HepG2 (cell line): Measurements from ENCODE around the gene CLDN7. TPM values are rescaled to one million over a fixed set of nuclear protein-coding genes. Genes with fewer than 3 reads are reported as not detected.

Experiments used
- DBP ChIP-seq: sonication (generic); formaldehyde crosslinking; IDR thresholded peaks from 2 replicates; pipeline ENCODE4 v1.4.0; 2020; ENCODE audit warnings: missing genetic modification reagents; ENCODE audit errors: not compliant biosample characterization
- ELF3 ChIP-seq: IDR thresholded peaks from 2 replicates; pipeline ENCODE4 v1.6.1; 2016; ENCODE audit warnings: missing genetic modification reagents, missing compliant biosample characterization
- LRRFIP1 ChIP-seq: sonication (generic); formaldehyde crosslinking; conservative IDR thresholded peaks from 2 replicates; pipeline ENCODE4 v1.4.0; 2020; ENCODE audit warnings: missing genetic modification reagents
- MZF1 ChIP-seq: sonication (generic); formaldehyde crosslinking; IDR thresholded peaks from 2 replicates; pipeline ENCODE4 v1.8.1; 2023; ENCODE audit warnings: mild to moderate bottlenecking, missing genetic modification reagents, borderline replicate concordance
- NAIF1 ChIP-seq: sonication (generic); formaldehyde crosslinking; IDR thresholded peaks from 2 replicates; pipeline ENCODE4 v1.5.0; 2020; ENCODE audit warnings: mild to moderate bottlenecking, missing genetic modification reagents, borderline replicate concordance
- PRDM10 ChIP-seq: sonication (generic); formaldehyde crosslinking; IDR thresholded peaks from 2 replicates; pipeline ENCODE4 v1.4.0; 2020; ENCODE audit warnings: low read depth, missing genetic modification reagents
- ZBTB40 ChIP-seq, 2 experiments: fragments of 450-650 bp in 1 of 2; sonication (generic) in 1 of 2; formaldehyde crosslinking in 1 of 2; IDR thresholded peaks; 2 replicates each; pipeline versions ENCODE4 v1.6.1 to v1.8.0; 2016 to 2022; ENCODE audit warnings: antibody characterized with exemption in 1 of 2, mild to moderate bottlenecking in 1 of 2, missing genetic modification reagents in 1 of 2
- ZFAT ChIP-seq: sonication (generic); formaldehyde crosslinking; conservative IDR thresholded peaks from 2 replicates; pipeline ENCODE4 v1.8.1; 2023; ENCODE audit warnings: missing genetic modification reagents, inconsistent platforms
- ZNF30 ChIP-seq: sonication (generic); formaldehyde crosslinking; IDR thresholded peaks from 2 replicates; pipeline ENCODE4 v1.5.0; 2020; ENCODE audit warnings: mild to moderate bottlenecking, missing genetic modification reagents
- ZNF776 ChIP-seq: sonication (generic); formaldehyde crosslinking; IDR thresholded peaks from 2 replicates; pipeline ENCODE4 v1.4.0; 2020; ENCODE audit warnings: mild to moderate bottlenecking, missing genetic modification reagents
- polyA plus RNA-seq, 8 experiments: library from polyadenylated mRNA; depleted of rRNA in 3 of 8; stranded (reverse) in 7 of 8; unstranded in 1 of 8; fragments of >200 nt; fragmentation: Illumina TruSeq in 4 of 8; extraction: Trizol in 4 of 8; gene quantifications; 2 replicates each; pipeline versions ENCODE4 v1.2.1 to v1.2.3, GENCODE V29; 2011 to 2016; ENCODE audit warnings: low read depth in 4 of 8, missing spikeins in 1 of 8, mixed read lengths in 1 of 8; ENCODE audit not compliant: insufficient read depth in 1 of 8
- total RNA-seq, 5 experiments: library from RNA; depleted of rRNA; stranded (reverse); fragments of >200 nt; fragmentation: Illumina TruSeq; extraction: Trizol; gene quantifications; 2 replicates each; pipeline ENCODE4 v1.2.3, GENCODE V29; 2016; ENCODE audit warnings: low read depth in 1 of 5

The CLDN7 gene
- total and polyA plus RNA-seq, 2 of the 13 experiments (the other 11 are each of a cell fraction or from before 2014, with no cell fraction given): not detected

- TF ChIP-seq DBP (CRISPR knock-in tag): no peak
- TF ChIP-seq NAIF1 (CRISPR knock-in tag): peak; percentile 96
- no peak for TF ChIP-seq LRRFIP1 (CRISPR knock-in tag)
- peak; percentile 69; the same call in 1 of the 2 replicates for TF ChIP-seq ELF3
- peak; percentile 50; the same call in 1 of the 2 replicates for TF ChIP-seq ZNF776 (CRISPR knock-in tag)
- peak; percentile 63; the same call in 1 of the 2 replicates for TF ChIP-seq MZF1 (CRISPR knock-in tag)
- peak; percentile 49; the same call in 1 of the 2 replicates for TF ChIP-seq PRDM10 (CRISPR knock-in tag)
- no peak for TF ChIP-seq ZNF30
- TF ChIP-seq ZBTB40 (IDR thresholded peaks at IDR 0.05): no peak
- peak; percentile 84 for TF ChIP-seq ZBTB40 (CRISPR knock-in tag; IDR thresholded peaks at IDR 0.05)
- no peak for TF ChIP-seq ZFAT (CRISPR knock-in tag)
Measured at GRCh38 chr17:7252176-7253043, 9.9 kb downstream of the CLDN7 start, which contains the start of gene ELP5 (continued).
